Measurements from ENCODE around the gene EVI5L.

EVI5L gene

DNA sequence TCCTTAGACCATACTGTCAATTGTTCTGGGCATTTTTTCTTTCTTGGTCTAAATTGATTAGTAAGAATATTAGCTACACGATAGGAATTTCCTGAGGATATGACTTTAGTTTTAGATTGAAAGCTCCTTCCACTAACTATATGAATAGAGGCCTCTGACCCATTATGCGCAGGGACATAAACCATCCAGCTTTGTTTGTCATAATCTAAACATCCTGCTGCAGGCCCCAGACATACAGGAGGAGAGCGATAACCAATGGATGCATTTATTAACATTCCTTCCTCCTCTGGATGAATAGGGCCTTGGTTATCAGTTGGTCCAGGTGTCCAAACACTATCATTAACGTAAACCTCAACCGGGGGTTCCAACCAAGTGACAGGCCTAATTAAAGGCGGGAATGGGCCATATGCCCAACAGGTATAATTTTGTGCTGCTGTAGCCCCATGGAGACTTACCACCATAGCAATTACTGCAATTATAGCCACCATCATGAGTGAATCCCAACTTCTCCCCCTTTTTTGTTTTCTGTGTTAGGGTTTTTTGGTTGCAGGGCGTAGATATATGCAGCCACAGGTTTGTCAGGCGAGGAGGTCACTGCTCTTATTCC lies 34.4 kb upstream of the EVI5L start:
- H4K20me1 ChIP-seq (ENCODE audit: insufficient read depth, low read length, poor library complexity, severe bottlenecking) = no peaks in the 10 kb centered on the region
- TF ChIP-seq EZH2phosphoT487 (IDR thresholded peaks at IDR 0.05; ENCODE audit: borderline replicate concordance) = no peak
- no peak for TF ChIP-seq CTCF (conservative IDR thresholded peaks at IDR 0.05; ENCODE audit: low read length)
- H3K9ac ChIP-seq (ENCODE audit: low read depth, low read length, poor library complexity, severe bottlenecking) = no peak overlapping the region
- no peaks in the 10 kb centered on the region for H3K36me3 ChIP-seq (ENCODE audit: insufficient read depth, low read length)
- no peak overlapping the region for H2AFZ ChIP-seq (ENCODE audit: low read length)
- no peaks in the 10 kb centered on the region for H3K9me3 ChIP-seq (ENCODE audit: insufficient read depth, low read depth, low read length)
- no peaks in the 10 kb centered on the region for H3K9me2 ChIP-seq (replicated peaks; ENCODE audit: low read depth, low read length)
- no peaks in the 10 kb centered on the region for H3K27me3 ChIP-seq (ENCODE audit: insufficient read depth, low read length, poor library complexity, severe bottlenecking)
- no peaks in the 10 kb centered on the region for H3K79me2 ChIP-seq (ENCODE audit: insufficient read depth, low read length)
- H3K4me2 ChIP-seq (ENCODE audit: low read depth, low read length, poor library complexity, severe bottlenecking) = no peak overlapping the region
- H3K4me1 ChIP-seq (ENCODE audit: insufficient read depth, low read length, poor library complexity, severe bottlenecking) = no peaks in the 10 kb centered on the region
- no peaks in the 10 kb centered on the region for H3F3A ChIP-seq (ENCODE audit: low read depth)
- H3K4me3 ChIP-seq (ENCODE audit: low read length, poor library complexity, severe bottlenecking) = no peak overlapping the region

- Histone ChIP-seq H3K4me1 (ENCODE audit: insufficient read depth, low read length, poor library complexity, severe bottlenecking) (no peaks in the 10 kb centered on the region), H3K9me2 (replicated peaks; ENCODE audit: low read depth, low read length) (no peaks in the 10 kb centered on the region), H3K36me3 (ENCODE audit: insufficient read depth, low read length) (no peaks in the 10 kb centered on the region), H3K4me2 (ENCODE audit: low read depth, low read length, poor library complexity, severe bottlenecking) (no peak overlapping the region), H3K9me3 (ENCODE audit: insufficient read depth, low read depth, low read length) (no peaks in the 10 kb centered on the region), H4K20me1 (ENCODE audit: insufficient read depth, low read length, poor library complexity, severe bottlenecking) (no peaks in the 10 kb centered on the region), H3F3A (ENCODE audit: low read depth) (no peaks in the 10 kb centered on the region), H3K4me3 (ENCODE audit: low read length, poor library complexity, severe bottlenecking) (no peak overlapping the region), H3K79me2 (ENCODE audit: insufficient read depth, low read length) (no peaks in the 10 kb centered on the region), H2AFZ (ENCODE audit: low read length) (peak overlapping the region; percentile 77), H3K27me3 (ENCODE audit: insufficient read depth, low read length, poor library complexity, severe bottlenecking) (no peaks in the 10 kb centered on the region), H3K9ac (ENCODE audit: low read depth, low read length, poor library complexity, severe bottlenecking) (no peak overlapping the region)
- TF ChIP-seq CTCF (conservative IDR thresholded peaks at IDR 0.05; ENCODE audit: low read length) (peak; percentile 65), EZH2phosphoT487 (IDR thresholded peaks at IDR 0.05; ENCODE audit: borderline replicate concordance) (no peak)
Observed at GRCh38 chr19:7799640-7800355, 30.2 kb upstream of the EVI5L start.

- TF ChIP-seq EZH2phosphoT487 (IDR thresholded peaks at IDR 0.05; ENCODE audit: borderline replicate concordance) = no peak
- no peak for TF ChIP-seq CTCF (conservative IDR thresholded peaks at IDR 0.05; ENCODE audit: low read length)
- no peak overlapping the region for H2AFZ ChIP-seq (ENCODE audit: low read length)
- no peak overlapping the region for H3K4me3 ChIP-seq (ENCODE audit: low read length, poor library complexity, severe bottlenecking)
- no peaks in the 10 kb centered on the region for H3K27me3 ChIP-seq (ENCODE audit: insufficient read depth, low read length, poor library complexity, severe bottlenecking)
- no peak overlapping the region for H3K9ac ChIP-seq (ENCODE audit: low read depth, low read length, poor library complexity, severe bottlenecking)
- H3K9me2 ChIP-seq (replicated peaks; ENCODE audit: low read depth, low read length) = no peaks in the 10 kb centered on the region
- H3K79me2 ChIP-seq (ENCODE audit: insufficient read depth, low read length) = no peaks in the 10 kb centered on the region
- no peaks in the 10 kb centered on the region for H3K4me1 ChIP-seq (ENCODE audit: insufficient read depth, low read length, poor library complexity, severe bottlenecking)
- no peak overlapping the region for H3K4me2 ChIP-seq (ENCODE audit: low read depth, low read length, poor library complexity, severe bottlenecking)
- no peaks in the 10 kb centered on the region for H3K36me3 ChIP-seq (ENCODE audit: insufficient read depth, low read length)
- H4K20me1 ChIP-seq (ENCODE audit: insufficient read depth, low read length, poor library complexity, severe bottlenecking) = no peaks in the 10 kb centered on the region
- no peaks in the 10 kb centered on the region for H3K9me3 ChIP-seq (ENCODE audit: insufficient read depth, low read depth, low read length)
- no peaks in the 10 kb centered on the region for H3F3A ChIP-seq (ENCODE audit: low read depth)
Observed at GRCh38 chr19:7801020-7801570, 28.9 kb upstream of the EVI5L start.
